GM12892 (cell line): ENCODE results near the gene TBX1.

ENCODE experiments used
- POLR2A ChIP-seq: IDR thresholded peaks from 2 replicates; pipeline ENCODE4 v1.6.1; 2011; ENCODE audit warnings: low read depth, low read length, control low read depth
- POLR2AphosphoS5 ChIP-seq: IDR thresholded peaks from 2 replicates; pipeline ENCODE4 v1.6.1; 2011; ENCODE audit warnings: low read depth, low read length, control low read depth
- TAF1 ChIP-seq: IDR thresholded peaks from 2 replicates; pipeline ENCODE4 v1.6.1; 2011; ENCODE audit warnings: low read depth, mild to moderate bottlenecking, control low read depth, low read length, borderline replicate concordance

DNA sequence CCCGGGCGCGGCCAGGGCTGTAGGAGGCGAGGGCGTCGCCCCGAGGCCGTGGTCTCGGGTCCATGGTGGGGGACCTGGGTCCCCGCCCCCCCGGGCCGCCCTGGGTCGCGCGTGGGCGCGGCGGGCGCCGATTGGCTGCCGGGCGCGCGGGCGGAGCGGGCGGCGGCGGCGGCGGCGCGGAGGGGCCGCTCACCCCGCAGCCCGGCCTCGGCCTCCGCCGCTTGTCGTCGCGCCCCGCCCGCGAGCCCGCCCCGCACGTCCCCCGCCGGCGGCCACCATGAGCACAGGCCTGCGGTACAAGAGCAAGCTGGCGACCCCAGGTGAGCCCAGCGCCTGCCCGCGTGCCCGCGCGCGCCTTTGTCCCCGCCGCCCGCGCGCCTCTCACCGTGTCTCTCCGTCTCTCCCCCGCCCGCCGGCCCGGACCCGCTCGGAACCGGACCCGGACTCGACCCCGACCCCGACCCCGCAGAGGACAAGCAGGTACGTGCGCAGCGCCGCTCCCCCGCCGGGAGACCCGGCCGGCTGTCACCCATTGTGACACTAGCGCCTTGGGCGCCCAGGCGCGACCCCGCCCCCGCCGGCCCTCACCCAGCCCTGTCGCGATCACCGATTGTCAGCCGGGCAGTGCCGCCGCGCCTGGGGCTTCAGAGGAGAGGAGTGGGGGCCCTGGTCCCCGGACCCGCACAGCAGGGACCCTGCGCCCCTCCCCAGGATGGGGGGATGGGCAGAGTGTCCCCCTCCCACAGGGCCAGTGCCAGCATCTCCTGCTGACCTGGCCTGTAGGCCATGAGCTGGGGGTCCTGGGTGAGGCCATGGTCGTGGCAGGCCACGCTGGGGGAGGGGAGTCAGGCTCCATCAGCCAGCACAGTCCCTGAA is 46.0 kb upstream of the TBX1 start, which contains the start of gene SEPTIN5:
- TF ChIP-seq POLR2A (no peak), POLR2AphosphoS5 (no peak), TAF1 (no peak)
